ENCODE measurements around the gene ATG9A. TPM values are rescaled to one million over a fixed set of nuclear protein-coding genes. Genes with fewer than 3 reads are reported as not detected.

ATG9A gene
- total and polyA plus RNA-seq, 2 of the 8 experiments (the other 6 are each of a cell fraction or from before 2014, with no cell fraction given), result 43.6 to 66.8 TPM

- Histone ChIP-seq H2AK5ac (ENCODE audit: low read depth, low read length) (no peak overlapping the region), H3K23ac (ENCODE audit: insufficient read length) (no peak overlapping the region), H3K9ac (replicated peaks in 1 of 4; ENCODE audit: extremely low read depth in 1 of 4, low read depth in 3 of 4, low read length in 3 of 4) (no peak overlapping the region), H3K4me2 (ENCODE audit: insufficient read depth in 1 of 2, low read depth in 2 of 2, low read length in 2 of 2) (no peak overlapping the region), H2BK20ac (ENCODE audit: low read length) (no peak overlapping the region), H4K8ac (ENCODE audit: extremely low read depth, insufficient read depth, low read length) (no peak overlapping the region), H2BK5ac (ENCODE audit: low read depth, low read length) (no peak overlapping the region), H3K27ac (ENCODE audit: low read depth, low read length) (no peak overlapping the region), H3K4ac (replicated peaks; ENCODE audit: insufficient read length, low read depth, low read length) (no peak overlapping the region), H3K14ac (ENCODE audit: insufficient read length) (no peak overlapping the region), H2BK15ac (ENCODE audit: low read length) (no peak overlapping the region), H3K18ac (ENCODE audit: extremely low read depth, low read length) (no peak overlapping the region), H3K9me3 (ENCODE audit: insufficient read depth in 2 of 2, low read depth in 1 of 2, low read length in 1 of 2) (no peaks in the 10 kb centered on the region), H3K79me2 (ENCODE audit: control insufficient read depth in 1 of 2, insufficient read depth in 2 of 2, low read length in 2 of 2) (no peaks in the 10 kb centered on the region), H3K79me1 (ENCODE audit: low read depth, low read length) (no peaks in the 10 kb centered on the region), H3K4me1 (replicated peaks in 1 of 4; ENCODE audit: control insufficient read depth in 3 of 4, insufficient read depth in 4 of 4, low read length in 3 of 4) (no peaks in the 10 kb centered on the region), H3K27me3 (replicated peaks in 1 of 4; ENCODE audit: control insufficient read depth in 3 of 4, extremely low read depth in 1 of 4, insufficient read depth in 3 of 4, low read length in 3 of 4) (no peaks in the 10 kb centered on the region), H4K20me1 (replicated peaks in 1 of 2; ENCODE audit: control insufficient read depth in 1 of 2, insufficient read depth in 2 of 2, low read length in 2 of 2) (no peaks in the 10 kb centered on the region), H4K5ac (ENCODE audit: insufficient read length, low read depth, low read length) (no peak overlapping the region), H3K56ac (replicated peaks; ENCODE audit: insufficient read length, low read depth, low read length) (no peak overlapping the region), H3K36me3 (ENCODE audit: control insufficient read depth in 2 of 4, insufficient read depth in 4 of 4, low read length in 3 of 4) (no peaks in the 10 kb centered on the region), H2AFZ (ENCODE audit: low read length) (no peak overlapping the region), H3K23me2 (ENCODE audit: low read depth, low read length) (no peaks in the 10 kb centered on the region), H2BK12ac (ENCODE audit: low read depth, low read length) (no peak overlapping the region), H4K91ac (replicated peaks; ENCODE audit: insufficient read length, low read length) (no peak overlapping the region), H3K4me3 (ENCODE audit: extremely low read depth in 1 of 4, insufficient read depth in 2 of 4, low read depth in 3 of 4, low read length in 4 of 4) (no peak overlapping the region), H2BK120ac (replicated peaks; ENCODE audit: low read depth, low read length) (no peak overlapping the region)
- TF ChIP-seq NRF1 (IDR thresholded peaks at IDR 0.05; ENCODE audit: low read depth, low read length), result no peak
- TF ChIP-seq RXRA (IDR thresholded peaks at IDR 0.05; ENCODE audit: insufficient read depth, low read depth, low read length), result no peak
- no peak for TF ChIP-seq ASH2L (IDR thresholded peaks at IDR 0.05; ENCODE audit: low read length)
- TF ChIP-seq USF2 (IDR thresholded peaks at IDR 0.05; ENCODE audit: low read length), result no peak
- no peak for TF ChIP-seq SRF (IDR thresholded peaks at IDR 0.05; ENCODE audit: low read depth, low read length)
- TF ChIP-seq SIN3A (conservative IDR thresholded peaks at IDR 0.05 in 1 of 2, IDR thresholded peaks at IDR 0.05 in 1 of 2; ENCODE audit: low read depth in 1 of 2, low read length in 2 of 2), result no peak
- no peak for TF ChIP-seq E2F6 (IDR thresholded peaks at IDR 0.05)
- TF ChIP-seq CTCF (IDR thresholded peaks at IDR 0.05; ENCODE audit: control extremely low read depth in 1 of 3, insufficient read depth in 1 of 3, low read depth in 1 of 3, low read length in 3 of 3), result no peak
- TF ChIP-seq TAF7 (optimal IDR thresholded peaks at IDR 0.05; ENCODE audit: borderline replicate concordance, low read depth, low read length), result no peak
- DNase-seq (ENCODE audit: low read depth in 1 of 2, low spot score in 2 of 2) (no peak), FAIRE-seq (no peak)
- ChIA-PET POLR2A (ENCODE audit: partially characterized antibody) (interaction anchor here (1.6 to 2.1 kb wide), 2 partner anchors 9 to 20 kb away, joined by 4 to 7 read pairs; partner anchors contain the start of gene ZFAND2B), CTCF (ENCODE audit: partially characterized antibody) (interaction anchor here (0.8 to 0.9 kb wide), 3 partner anchors 8 to 101 kb away, joined by 3 to 4 read pairs (median 3); no protein-coding TSS in a partner anchor)
- WGBS, 2 experiments (ENCODE audit: extremely low coverage in 1 of 2, insufficient coverage in 1 of 2, insufficient read length in 1 of 2, insufficient replicate concordance in 2 of 2, low coverage in 1 of 2, low lambda C conversion rate in 2 of 2, missing lambda C conversion rate in 1 of 2), result 92% methylated on average over 1 of the region's 1 CpG; no CpG with 5 or more reads in 1 of the 2 experiments
Measured at GRCh38 chr2:219197388-219197787, 32.0 kb downstream of the ATG9A start.
